WERI-Rb-1 (cell line): ENCODE data around the gene PPP2R5E.

Source experiments
- DNase-seq: peaks from one replicate; pipeline ENCODE4 v3.0.0-alpha.2; 2020
- H3K27ac ChIP-seq: fragments of 250-450 bp; sonication (Bioruptor Pico); 2 replicates; pipeline ENCODE4 v1.5.1; 2020; ENCODE audit warnings: mild to moderate bottlenecking, moderate library complexity
- H3K27me3 ChIP-seq: fragments of 250-450 bp; sonication (Bioruptor Pico); 2 replicates; pipeline ENCODE4 v1.5.1; 2021; ENCODE audit warnings: mild to moderate bottlenecking, low read depth, moderate library complexity; ENCODE audit not compliant: insufficient read depth, severe bottlenecking
- H3K36me3 ChIP-seq: fragments of 250-450 bp; sonication (Bioruptor Pico); 2 replicates; pipeline ENCODE4 v1.5.1; 2020; ENCODE audit warnings: mild to moderate bottlenecking, moderate library complexity
- H3K4me3 ChIP-seq: 2 replicates; pipeline ENCODE4 v1.5.1; 2011; ENCODE audit warnings: low read depth, mild to moderate bottlenecking, control low read depth, low read length
- H3K9me3 ChIP-seq: fragments of 250-450 bp; sonication (Bioruptor Pico); 2 replicates; pipeline ENCODE4 v1.5.1; 2021; ENCODE audit warnings: mild to moderate bottlenecking, moderate library complexity; ENCODE audit not compliant: severe bottlenecking
- TF ChIP-seq, protein P1 (sequence below): IDR thresholded peaks from 2 replicates; pipeline ENCODE4 v1.5.1; 2011; ENCODE audit warnings: low read depth, mild to moderate bottlenecking, control low read depth, inconsistent platforms, low read length

Gene PPP2R5E

DNA sequence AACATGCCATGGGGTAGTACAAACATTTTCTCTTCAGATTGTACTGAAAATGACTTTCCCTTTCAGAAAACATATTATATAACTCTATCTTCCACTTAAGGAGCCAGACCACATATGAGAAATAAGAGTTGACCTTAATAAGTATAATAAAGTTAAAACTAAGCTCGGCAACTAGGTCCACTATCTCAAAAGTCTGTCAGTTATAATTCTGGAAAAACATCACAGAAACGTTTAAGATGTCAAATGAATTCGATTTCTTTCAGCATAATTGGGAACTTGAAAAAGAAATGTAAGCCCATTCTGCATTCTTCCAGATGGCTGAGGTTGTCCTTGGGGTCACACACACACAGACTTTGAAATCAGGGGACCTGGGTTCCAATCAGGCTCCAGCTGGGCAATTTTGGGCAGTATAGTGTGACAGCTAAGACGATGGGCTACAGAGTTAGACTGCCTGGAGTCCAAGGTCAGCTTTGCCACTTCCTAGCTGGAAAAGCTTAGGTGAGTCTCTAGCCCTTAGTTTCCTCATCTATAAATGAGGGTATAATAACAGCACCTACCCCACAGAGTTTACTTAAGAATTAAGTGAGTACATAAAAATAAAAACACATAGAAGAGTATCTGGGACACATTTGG, 75.6 kb downstream of the PPP2R5E start:
- no peak for DNase-seq
- no peaks in the 10 kb centered on the region for H3K27me3 ChIP-seq
- H3K4me3 ChIP-seq, result no peak overlapping the region
- peaks cover 2% of the 10 kb centered on the region for H3K36me3 ChIP-seq
- H3K9me3 ChIP-seq, result peaks cover 2% of the 10 kb centered on the region
- H3K27ac ChIP-seq, result no peak overlapping the region; the same call in 1 of the 2 replicates
- TF ChIP-seq, protein P1, sequence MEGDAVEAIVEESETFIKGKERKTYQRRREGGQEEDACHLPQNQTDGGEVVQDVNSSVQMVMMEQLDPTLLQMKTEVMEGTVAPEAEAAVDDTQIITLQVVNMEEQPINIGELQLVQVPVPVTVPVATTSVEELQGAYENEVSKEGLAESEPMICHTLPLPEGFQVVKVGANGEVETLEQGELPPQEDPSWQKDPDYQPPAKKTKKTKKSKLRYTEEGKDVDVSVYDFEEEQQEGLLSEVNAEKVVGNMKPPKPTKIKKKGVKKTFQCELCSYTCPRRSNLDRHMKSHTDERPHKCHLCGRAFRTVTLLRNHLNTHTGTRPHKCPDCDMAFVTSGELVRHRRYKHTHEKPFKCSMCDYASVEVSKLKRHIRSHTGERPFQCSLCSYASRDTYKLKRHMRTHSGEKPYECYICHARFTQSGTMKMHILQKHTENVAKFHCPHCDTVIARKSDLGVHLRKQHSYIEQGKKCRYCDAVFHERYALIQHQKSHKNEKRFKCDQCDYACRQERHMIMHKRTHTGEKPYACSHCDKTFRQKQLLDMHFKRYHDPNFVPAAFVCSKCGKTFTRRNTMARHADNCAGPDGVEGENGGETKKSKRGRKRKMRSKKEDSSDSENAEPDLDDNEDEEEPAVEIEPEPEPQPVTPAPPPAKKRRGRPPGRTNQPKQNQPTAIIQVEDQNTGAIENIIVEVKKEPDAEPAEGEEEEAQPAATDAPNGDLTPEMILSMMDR, result no peak

DNA sequence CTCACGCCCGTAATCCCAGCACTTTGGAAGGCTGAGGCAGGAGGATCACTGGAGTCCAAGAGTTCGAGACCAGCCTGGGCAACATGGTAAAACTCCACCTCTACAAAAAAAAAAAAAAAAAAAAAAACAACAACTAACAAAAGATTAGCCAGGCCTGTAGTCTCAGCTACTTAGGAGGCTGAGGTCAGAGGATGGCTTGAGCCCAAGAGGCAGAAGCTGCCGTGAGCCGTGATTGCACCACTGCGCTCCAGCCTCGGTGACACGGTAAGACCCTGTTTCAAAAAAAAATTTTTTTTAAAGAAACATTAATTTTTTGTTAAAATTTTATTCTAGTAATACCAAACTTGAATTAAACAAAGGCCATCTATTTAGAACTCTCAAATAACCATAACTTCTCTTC, 77.8 kb downstream of the PPP2R5E start:
- DNase-seq, result no peak
- H3K9me3 ChIP-seq, result peaks cover 2% of the 10 kb centered on the region
- H3K27me3 ChIP-seq, result no peaks in the 10 kb centered on the region
- TF ChIP-seq, protein P1, result no peak
- peaks cover 2% of the 10 kb centered on the region for H3K36me3 ChIP-seq
- H3K4me3 ChIP-seq, result no peak overlapping the region
- H3K27ac ChIP-seq, result peak overlapping the region; percentile 23; the same call in 1 of the 2 replicates

DNA sequence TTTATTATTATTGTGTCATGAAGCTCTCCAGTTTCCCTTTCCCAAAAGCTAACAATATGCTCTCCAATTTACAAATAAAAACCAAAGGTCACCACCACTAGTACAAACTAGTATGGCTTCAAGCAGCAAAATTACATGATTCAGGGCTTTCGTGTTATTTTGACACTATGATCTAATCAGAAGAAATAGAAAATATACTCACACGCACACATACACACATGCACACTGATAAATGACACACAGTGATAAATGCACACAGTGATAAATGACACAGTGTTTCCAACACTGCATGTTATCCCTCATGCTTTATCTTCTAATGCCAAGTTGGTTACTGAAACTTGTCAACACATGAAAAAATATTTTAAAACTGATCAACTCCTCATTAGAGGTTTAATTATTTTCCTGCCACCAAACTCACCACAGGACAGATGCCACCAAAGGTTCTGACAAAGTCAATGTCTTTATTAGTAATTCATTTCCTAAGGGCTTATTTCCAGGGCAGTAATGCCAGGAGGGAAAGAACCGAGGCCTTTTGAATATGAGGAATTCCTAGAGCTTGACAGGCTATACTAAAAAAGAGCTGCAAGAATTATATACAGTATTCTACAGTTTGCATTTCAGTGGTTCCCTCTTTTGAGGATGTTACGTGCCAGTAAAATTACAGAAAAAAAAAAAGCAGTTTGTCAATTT, 82.4 kb downstream of the PPP2R5E start:
- DNase-seq, result no peak
- H3K4me3 ChIP-seq, result no peak overlapping the region
- TF ChIP-seq, protein P1, result no peak
- no peaks in the 10 kb centered on the region for H3K9me3 ChIP-seq
- no peaks in the 10 kb centered on the region for H3K27me3 ChIP-seq
- H3K27ac ChIP-seq, result peak overlapping the region; percentile 11; the same call in 1 of the 2 replicates
- no peaks in the 10 kb centered on the region; the same call in 1 of the 2 replicates for H3K36me3 ChIP-seq

DNA sequence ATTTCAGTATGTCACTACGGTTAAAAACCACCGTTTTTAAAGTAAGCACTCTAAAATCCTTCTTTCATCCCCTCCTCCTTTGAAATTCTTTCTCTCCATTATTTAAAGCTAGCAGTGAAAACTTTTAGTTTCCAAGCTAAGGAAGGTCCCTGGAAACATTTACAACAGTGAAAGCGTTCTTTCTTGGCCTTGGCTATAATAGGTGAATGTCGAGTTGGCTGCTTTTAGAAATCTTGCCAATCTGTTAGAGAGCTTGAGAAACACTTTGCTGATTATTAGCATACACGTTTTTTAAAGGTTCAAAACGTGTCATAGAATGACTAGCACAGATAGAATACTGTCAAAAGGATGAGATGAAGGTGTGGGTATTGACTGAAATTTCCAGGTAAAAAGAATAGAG, 83.4 kb downstream of the PPP2R5E start:
- TF ChIP-seq, protein P1, result no peak
- Histone ChIP-seq H3K27me3 (no peaks in the 10 kb centered on the region), H3K9me3 (no peaks in the 10 kb centered on the region), H3K4me3 (no peak overlapping the region), H3K36me3 (no peaks in the 10 kb centered on the region; the same call in none of the 2 replicates), H3K27ac (no peak overlapping the region; the same call in 1 of the 2 replicates)
- DNase-seq, result no peak

DNA sequence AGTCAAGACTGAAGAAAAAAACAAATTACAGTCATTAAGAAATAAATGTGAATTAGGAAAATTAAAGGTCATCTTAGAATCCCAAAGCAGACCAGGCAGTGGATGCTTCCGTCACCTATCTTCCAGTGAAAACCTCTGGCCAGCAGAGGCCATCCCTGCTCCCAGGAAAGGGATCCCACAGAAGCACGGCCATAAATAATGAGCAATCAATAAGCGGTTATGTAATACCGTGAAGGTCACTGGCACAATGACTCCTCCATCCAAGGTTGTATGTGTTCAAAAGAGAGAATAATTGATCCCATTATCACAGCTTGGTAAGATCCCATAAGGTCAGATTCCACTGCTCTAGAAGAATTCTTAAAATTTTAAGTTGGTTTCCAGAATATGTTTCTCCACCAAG, 85.7 kb downstream of the PPP2R5E start:
- Histone ChIP-seq H3K4me3 (no peak overlapping the region), H3K27me3 (no peaks in the 10 kb centered on the region), H3K36me3 (peaks cover 10% of the 10 kb centered on the region), H3K9me3 (no peaks in the 10 kb centered on the region), H3K27ac (no peak overlapping the region)
- no peak for DNase-seq
- TF ChIP-seq, protein P1, result no peak
